Adipocyte (in vitro differentiated cells): Measurements from ENCODE around the gene UNC79.
"Not testable (repeated sequence)": the region's sequence is repeated elsewhere in the genome, so short reads cannot be mapped to it uniquely, and the experiment has no call there.

Experiments used
- DNase-seq: peaks from one replicate; pipeline ENCODE4 v3.0.0-alpha.2; 2015; ENCODE audit warnings: low read depth
- H3K27me3 ChIP-seq: replicated peaks from 2 replicates; pipeline ENCODE4 v1.7.0; 2013; ENCODE audit warnings: mild to moderate bottlenecking, low read length, moderate library complexity; ENCODE audit not compliant: control insufficient read depth, insufficient read depth
- H3K36me3 ChIP-seq: 2 replicates; pipeline ENCODE4 v1.7.0; 2013; ENCODE audit warnings: low read length, mild to moderate bottlenecking, moderate library complexity; ENCODE audit not compliant: control insufficient read depth, insufficient read depth, severe bottlenecking
- H3K4me1 ChIP-seq: 2 replicates; pipeline ENCODE4 v1.7.0; 2013; ENCODE audit warnings: mild to moderate bottlenecking, low read length, moderate library complexity; ENCODE audit not compliant: control insufficient read depth, insufficient read depth
- H3K4me3 ChIP-seq: 2 replicates; pipeline ENCODE4 v1.7.0; 2013; ENCODE audit warnings: mild to moderate bottlenecking, low read length, moderate library complexity
- H3K9ac ChIP-seq: 2 replicates; pipeline ENCODE4 v1.7.0; 2013; ENCODE audit warnings: mild to moderate bottlenecking, low read length, moderate library complexity
- H3K9me3 ChIP-seq: 2 replicates; pipeline ENCODE4 v1.7.0; 2013; ENCODE audit warnings: mild to moderate bottlenecking, low read length, moderate library complexity; ENCODE audit not compliant: control insufficient read depth

Gene UNC79

GRCh38 chr14:93431036-93431670 is 414 bp downstream of the UNC79 start:
- Histone ChIP-seq H3K27me3 (peaks cover 8% of the 10 kb centered on the region), H3K9ac (no peak overlapping the region), H3K36me3 (no peaks in the 10 kb centered on the region), H3K4me1 (peaks cover 6% of the 10 kb centered on the region), H3K4me3 (peak overlapping the region; percentile 76), H3K9me3 (peaks cover 9% of the 10 kb centered on the region)
- DNase-seq = peak; percentile 25

GRCh38 chr14:93454224-93454623 is 23.5 kb downstream of the UNC79 start:
- H3K4me3 ChIP-seq = no peak overlapping the region
- H3K36me3 ChIP-seq = no peaks in the 10 kb centered on the region
- no peaks in the 10 kb centered on the region for H3K27me3 ChIP-seq
- H3K4me1 ChIP-seq = no peaks in the 10 kb centered on the region
- H3K9me3 ChIP-seq = no peaks in the 10 kb centered on the region
- no peak overlapping the region for H3K9ac ChIP-seq
- no peak for DNase-seq

GRCh38 chr14:93456356-93456755 is 25.6 kb downstream of the UNC79 start:
- H3K9ac ChIP-seq = no peak overlapping the region
- H3K4me3 ChIP-seq = no peak overlapping the region
- no peaks in the 10 kb centered on the region for H3K27me3 ChIP-seq
- no peaks in the 10 kb centered on the region for H3K4me1 ChIP-seq
- no peak for DNase-seq
- H3K9me3 ChIP-seq = no peaks in the 10 kb centered on the region
- H3K36me3 ChIP-seq = no peaks in the 10 kb centered on the region

- Histone ChIP-seq H3K27me3 (no peaks in the 10 kb centered on the region), H3K4me1 (no peaks in the 10 kb centered on the region), H3K36me3 (no peaks in the 10 kb centered on the region), H3K9me3 (no peaks in the 10 kb centered on the region), H3K4me3 (no peak overlapping the region), H3K9ac (no peak overlapping the region)
- DNase-seq = no peak
These were observed 27.5 kb downstream of the UNC79 start for GRCh38 chr14:93458234-93458633.

GRCh38 chr14:93462479-93462878 is 31.7 kb downstream of the UNC79 start:
- DNase-seq = no peak
- no peaks in the 10 kb centered on the region for H3K4me1 ChIP-seq
- no peaks in the 10 kb centered on the region for H3K36me3 ChIP-seq
- no peak overlapping the region for H3K9ac ChIP-seq
- no peaks in the 10 kb centered on the region for H3K9me3 ChIP-seq
- no peaks in the 10 kb centered on the region for H3K27me3 ChIP-seq
- H3K4me3 ChIP-seq = no peak overlapping the region

- Histone ChIP-seq H3K27me3 (peaks cover 2% of the 10 kb centered on the region), H3K9ac (no peak overlapping the region), H3K4me3 (no peak overlapping the region), H3K4me1 (no peaks in the 10 kb centered on the region), H3K9me3 (no peaks in the 10 kb centered on the region), H3K36me3 (no peaks in the 10 kb centered on the region)
- no peak for DNase-seq
These were observed 33.5 kb downstream of the UNC79 start for GRCh38 chr14:93464271-93464670.

GRCh38 chr14:93475471-93475870 is 44.7 kb downstream of the UNC79 start:
- no peak overlapping the region for H3K9ac ChIP-seq
- no peaks in the 10 kb centered on the region for H3K27me3 ChIP-seq
- H3K36me3 ChIP-seq = no peaks in the 10 kb centered on the region
- no peak overlapping the region for H3K4me3 ChIP-seq
- no peaks in the 10 kb centered on the region for H3K9me3 ChIP-seq
- DNase-seq = no peak
- H3K4me1 ChIP-seq = no peaks in the 10 kb centered on the region

- peaks cover 5% of the 10 kb centered on the region for H3K4me1 ChIP-seq
- no peak overlapping the region for H3K9ac ChIP-seq
These were observed 45.6 kb downstream of the UNC79 start for GRCh38 chr14:93476305-93476704.

GRCh38 chr14:93479074-93479473 is 48.3 kb downstream of the UNC79 start:
- DNase-seq, H3K9ac ChIP-seq, H3K9me3 ChIP-seq, H3K36me3 ChIP-seq, H3K27me3 ChIP-seq, H3K4me3 ChIP-seq: not testable (repeated sequence)
- H3K4me1 ChIP-seq = peaks cover 11% of the 10 kb centered on the region

More at GRCh38 chr14:93476305-93476704, 45.6 kb downstream of the UNC79 start:
- H3K27me3 ChIP-seq = no peaks in the 10 kb centered on the region
- no peaks in the 10 kb centered on the region for H3K36me3 ChIP-seq
- H3K9me3 ChIP-seq = no peaks in the 10 kb centered on the region
- DNase-seq = no peak
- H3K4me3 ChIP-seq = no peak overlapping the region

GRCh38 chr14:93480867-93481266 is 50.1 kb downstream of the UNC79 start:
- H3K4me3 ChIP-seq = no peak overlapping the region
- no peaks in the 10 kb centered on the region for H3K9me3 ChIP-seq
- no peaks in the 10 kb centered on the region for H3K27me3 ChIP-seq
- no peak overlapping the region for H3K9ac ChIP-seq
- no peak for DNase-seq
- H3K4me1 ChIP-seq = peaks cover 11% of the 10 kb centered on the region
- no peaks in the 10 kb centered on the region for H3K36me3 ChIP-seq

- peaks cover 11% of the 10 kb centered on the region for H3K4me1 ChIP-seq
- H3K27me3 ChIP-seq = no peaks in the 10 kb centered on the region
- no peak overlapping the region for H3K4me3 ChIP-seq
- H3K9ac ChIP-seq = no peak overlapping the region
- DNase-seq = no peak
- no peaks in the 10 kb centered on the region for H3K9me3 ChIP-seq
- no peaks in the 10 kb centered on the region for H3K36me3 ChIP-seq
These were observed 51.0 kb downstream of the UNC79 start for GRCh38 chr14:93481758-93482157.

GRCh38 chr14:93490001-93490400 is 59.3 kb downstream of the UNC79 start:
- H3K36me3 ChIP-seq = no peaks in the 10 kb centered on the region
- no peak for DNase-seq

More at GRCh38 chr14:93490001-93490400, 59.3 kb downstream of the UNC79 start:
- Histone ChIP-seq H3K9me3 (no peaks in the 10 kb centered on the region), H3K4me3 (no peak overlapping the region), H3K27me3 (no peaks in the 10 kb centered on the region), H3K4me1 (peaks cover 8% of the 10 kb centered on the region), H3K9ac (no peak overlapping the region)
